ENCODE data around the gene PEX3.

- no peak for TF ChIP-seq CTCF (conservative IDR thresholded peaks at IDR 0.05 in 1 of 2, IDR thresholded peaks at IDR 0.05 in 1 of 2; ENCODE audit: low read depth in 1 of 2, low read length in 2 of 2)
- TF ChIP-seq EZH2 (IDR thresholded peaks at IDR 0.05; ENCODE audit: low read length, missing control alignments): no peak
Observed at GRCh38 chr6:143414769-143415168, 35.8 kb upstream of the PEX3 start.

Data from fibroblast of lung (primary cell).